ENCODE measurements around the gene ESF1.
A peak's percentile ranks its signal among the peaks of the same experiment; 100 is the strongest.

Gene ESF1, protein sequence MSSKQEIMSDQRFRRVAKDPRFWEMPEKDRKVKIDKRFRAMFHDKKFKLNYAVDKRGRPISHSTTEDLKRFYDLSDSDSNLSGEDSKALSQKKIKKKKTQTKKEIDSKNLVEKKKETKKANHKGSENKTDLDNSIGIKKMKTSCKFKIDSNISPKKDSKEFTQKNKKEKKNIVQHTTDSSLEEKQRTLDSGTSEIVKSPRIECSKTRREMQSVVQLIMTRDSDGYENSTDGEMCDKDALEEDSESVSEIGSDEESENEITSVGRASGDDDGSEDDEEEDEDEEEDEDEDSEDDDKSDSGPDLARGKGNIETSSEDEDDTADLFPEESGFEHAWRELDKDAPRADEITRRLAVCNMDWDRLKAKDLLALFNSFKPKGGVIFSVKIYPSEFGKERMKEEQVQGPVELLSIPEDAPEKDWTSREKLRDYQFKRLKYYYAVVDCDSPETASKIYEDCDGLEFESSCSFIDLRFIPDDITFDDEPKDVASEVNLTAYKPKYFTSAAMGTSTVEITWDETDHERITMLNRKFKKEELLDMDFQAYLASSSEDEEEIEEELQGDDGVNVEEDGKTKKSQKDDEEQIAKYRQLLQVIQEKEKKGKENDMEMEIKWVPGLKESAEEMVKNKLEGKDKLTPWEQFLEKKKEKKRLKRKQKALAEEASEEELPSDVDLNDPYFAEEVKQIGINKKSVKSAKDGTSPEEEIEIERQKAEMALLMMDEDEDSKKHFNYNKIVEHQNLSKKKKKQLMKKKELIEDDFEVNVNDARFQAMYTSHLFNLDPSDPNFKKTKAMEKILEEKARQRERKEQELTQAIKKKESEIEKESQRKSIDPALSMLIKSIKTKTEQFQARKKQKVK

DNA sequence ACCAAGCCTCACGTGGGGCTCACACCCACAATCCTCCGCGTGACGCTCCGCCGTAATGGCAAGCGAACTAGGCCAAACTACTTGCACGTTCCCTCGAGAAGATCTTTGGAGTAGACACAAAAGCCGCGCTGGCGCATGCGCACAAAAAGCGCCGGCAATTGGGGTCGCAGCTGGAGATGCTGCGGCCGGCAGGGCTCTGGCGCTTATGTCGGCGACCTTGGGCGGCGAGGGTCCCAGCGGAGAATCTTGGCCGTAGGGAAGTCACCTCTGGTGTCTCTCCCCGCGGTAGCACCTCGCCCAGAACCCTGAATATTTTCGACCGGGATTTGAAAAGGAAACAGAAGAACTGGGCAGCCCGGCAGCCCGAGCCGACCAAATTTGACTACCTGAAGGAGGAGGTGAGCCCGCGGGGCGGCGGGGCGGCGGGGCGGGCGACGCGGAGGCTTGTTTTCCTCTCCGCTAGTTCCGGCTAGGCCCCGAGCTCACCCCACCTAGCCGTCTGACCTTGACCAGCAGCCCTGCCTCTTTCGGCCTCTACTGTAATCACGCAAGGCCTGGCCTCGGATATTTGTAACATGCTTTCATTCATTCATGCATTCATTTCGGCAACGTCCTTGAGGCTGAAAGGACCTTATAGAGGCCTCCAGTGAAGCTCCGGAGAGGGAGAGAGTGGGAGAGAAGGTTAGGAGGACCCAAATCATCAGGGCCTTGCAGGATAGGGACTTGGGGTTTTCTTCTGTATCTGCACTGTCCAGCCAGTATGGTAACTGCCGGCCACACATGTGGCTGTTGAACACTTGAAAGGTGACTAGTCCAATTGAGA, at the start of gene ESF1, which contains the start of gene NDUFAF5:
Gene ESF1, minus strand, starts transcription at position 27 of the 823 bp plus-strand sequence. CDS start 1,779 bp downstream, outside the sequence.
Gene NDUFAF5, plus strand, starts transcription at position 136 of the 823 bp plus-strand sequence. Its CDS starts 41 bp downstream, at position 177.
- peaks cover 11 to 60% of the 10 kb centered on the region in 2 experiments for H3K36me3 ChIP-seq (ENCODE audit: control insufficient read depth in 2 of 2, insufficient read depth in 1 of 2, low read length in 2 of 2)
- H3K4me3 ChIP-seq (ENCODE audit: low read depth, low read length) = peak within 1 kb of the TSS; percentile 85
- POLR2A ChIA-PET = interaction anchor here (0.6 to 1.7 kb wide), 10 partner anchors 9 to 755 kb away, joined by 3 to 6 read pairs (median 4); partner anchors contain the start of genes MACROD2 and TASP1
- peak; percentile 4 for TF ChIP-seq ZBTB17 (tag by site-specific recombination; IDR thresholded peaks at IDR 0.05)
- TF ChIP-seq KLF9 (tag by site-specific recombination; IDR thresholded peaks at IDR 0.05; ENCODE audit: low read depth) = peak; percentile 88; the same call in 1 of the 2 replicates
- TF ChIP-seq, protein P1, sequence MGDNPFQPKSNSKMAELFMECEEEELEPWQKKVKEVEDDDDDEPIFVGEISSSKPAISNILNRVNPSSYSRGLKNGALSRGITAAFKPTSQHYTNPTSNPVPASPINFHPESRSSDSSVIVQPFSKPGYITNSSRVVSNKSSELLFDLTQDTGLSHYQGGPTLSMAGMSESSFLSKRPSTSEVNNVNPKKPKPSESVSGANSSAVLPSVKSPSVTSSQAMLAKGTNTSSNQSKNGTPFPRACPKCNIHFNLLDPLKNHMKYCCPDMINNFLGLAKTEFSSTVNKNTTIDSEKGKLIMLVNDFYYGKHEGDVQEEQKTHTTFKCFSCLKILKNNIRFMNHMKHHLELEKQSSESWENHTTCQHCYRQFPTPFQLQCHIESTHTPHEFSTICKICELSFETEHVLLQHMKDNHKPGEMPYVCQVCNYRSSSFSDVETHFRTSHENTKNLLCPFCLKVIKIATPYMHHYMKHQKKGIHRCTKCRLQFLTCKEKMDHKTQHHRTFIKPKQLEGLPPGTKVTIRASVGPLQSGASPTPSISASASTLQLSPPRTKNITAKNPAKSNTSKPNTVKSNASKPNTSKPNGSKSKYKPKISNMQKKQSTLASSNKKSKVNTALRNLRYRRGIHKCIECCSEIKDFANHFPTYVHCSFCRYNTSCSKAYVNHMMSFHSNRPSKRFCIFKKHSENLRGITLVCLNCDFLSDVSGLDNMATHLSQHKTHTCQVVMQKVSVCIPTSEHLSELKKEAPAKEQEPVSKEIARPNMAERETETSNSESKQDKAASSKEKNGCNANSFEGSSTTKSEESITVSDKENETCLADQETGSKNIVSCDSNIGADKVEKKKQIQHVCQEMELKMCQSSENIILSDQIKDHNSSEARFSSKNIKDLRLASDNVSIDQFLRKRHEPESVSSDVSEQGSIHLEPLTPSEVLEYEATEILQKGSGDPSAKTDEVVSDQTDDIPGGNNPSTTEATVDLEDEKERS (tag by site-specific recombination; IDR thresholded peaks at IDR 0.05) = no peak
- peak; percentile 84 for TF ChIP-seq ZNF335 (tag by site-specific recombination; conservative IDR thresholded peaks at IDR 0.05)
- TF ChIP-seq SALL2 (tag by site-specific recombination; IDR thresholded peaks at IDR 0.05; ENCODE audit: borderline replicate concordance) = no peak
- TF ChIP-seq, protein P2, sequence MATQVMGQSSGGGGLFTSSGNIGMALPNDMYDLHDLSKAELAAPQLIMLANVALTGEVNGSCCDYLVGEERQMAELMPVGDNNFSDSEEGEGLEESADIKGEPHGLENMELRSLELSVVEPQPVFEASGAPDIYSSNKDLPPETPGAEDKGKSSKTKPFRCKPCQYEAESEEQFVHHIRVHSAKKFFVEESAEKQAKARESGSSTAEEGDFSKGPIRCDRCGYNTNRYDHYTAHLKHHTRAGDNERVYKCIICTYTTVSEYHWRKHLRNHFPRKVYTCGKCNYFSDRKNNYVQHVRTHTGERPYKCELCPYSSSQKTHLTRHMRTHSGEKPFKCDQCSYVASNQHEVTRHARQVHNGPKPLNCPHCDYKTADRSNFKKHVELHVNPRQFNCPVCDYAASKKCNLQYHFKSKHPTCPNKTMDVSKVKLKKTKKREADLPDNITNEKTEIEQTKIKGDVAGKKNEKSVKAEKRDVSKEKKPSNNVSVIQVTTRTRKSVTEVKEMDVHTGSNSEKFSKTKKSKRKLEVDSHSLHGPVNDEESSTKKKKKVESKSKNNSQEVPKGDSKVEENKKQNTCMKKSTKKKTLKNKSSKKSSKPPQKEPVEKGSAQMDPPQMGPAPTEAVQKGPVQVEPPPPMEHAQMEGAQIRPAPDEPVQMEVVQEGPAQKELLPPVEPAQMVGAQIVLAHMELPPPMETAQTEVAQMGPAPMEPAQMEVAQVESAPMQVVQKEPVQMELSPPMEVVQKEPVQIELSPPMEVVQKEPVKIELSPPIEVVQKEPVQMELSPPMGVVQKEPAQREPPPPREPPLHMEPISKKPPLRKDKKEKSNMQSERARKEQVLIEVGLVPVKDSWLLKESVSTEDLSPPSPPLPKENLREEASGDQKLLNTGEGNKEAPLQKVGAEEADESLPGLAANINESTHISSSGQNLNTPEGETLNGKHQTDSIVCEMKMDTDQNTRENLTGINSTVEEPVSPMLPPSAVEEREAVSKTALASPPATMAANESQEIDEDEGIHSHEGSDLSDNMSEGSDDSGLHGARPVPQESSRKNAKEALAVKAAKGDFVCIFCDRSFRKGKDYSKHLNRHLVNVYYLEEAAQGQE (tag by site-specific recombination; IDR thresholded peaks at IDR 0.05) = peak; percentile 37; the same call in 1 of the 2 replicates
- TF ChIP-seq ZEB2 (tag by site-specific recombination; IDR thresholded peaks at IDR 0.05) = 0 out of 2 replicates have a peak, but pooled peaks have one; percentile 39
- peak; percentile 49; the same call in 1 of the 2 replicates for TF ChIP-seq SP7 (tag by site-specific recombination; IDR thresholded peaks at IDR 0.05)
- TF ChIP-seq SP2 (tag by site-specific recombination; IDR thresholded peaks at IDR 0.05) = peak; percentile 27
- peak; percentile 55 for TF ChIP-seq SP3 (tag by site-specific recombination; IDR thresholded peaks at IDR 0.05)
- peak; percentile 35; the same call in 1 of the 2 replicates for TF ChIP-seq ZFP69B (tag by site-specific recombination; IDR thresholded peaks at IDR 0.05)
- peak; percentile 30; the same call in 1 of the 2 replicates for TF ChIP-seq ZNF629 (tag by site-specific recombination; IDR thresholded peaks at IDR 0.05)
- TF ChIP-seq, protein P3, sequence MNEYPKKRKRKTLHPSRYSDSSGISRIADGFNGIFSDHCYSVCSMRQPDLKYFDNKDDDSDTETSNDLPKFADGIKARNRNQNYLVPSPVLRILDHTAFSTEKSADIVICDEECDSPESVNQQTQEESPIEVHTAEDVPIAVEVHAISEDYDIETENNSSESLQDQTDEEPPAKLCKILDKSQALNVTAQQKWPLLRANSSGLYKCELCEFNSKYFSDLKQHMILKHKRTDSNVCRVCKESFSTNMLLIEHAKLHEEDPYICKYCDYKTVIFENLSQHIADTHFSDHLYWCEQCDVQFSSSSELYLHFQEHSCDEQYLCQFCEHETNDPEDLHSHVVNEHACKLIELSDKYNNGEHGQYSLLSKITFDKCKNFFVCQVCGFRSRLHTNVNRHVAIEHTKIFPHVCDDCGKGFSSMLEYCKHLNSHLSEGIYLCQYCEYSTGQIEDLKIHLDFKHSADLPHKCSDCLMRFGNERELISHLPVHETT (tag by site-specific recombination; IDR thresholded peaks at IDR 0.05) = 0 out of 2 replicates have a peak, but pooled peaks have one; percentile 67
- 0 out of 2 replicates have a peak, but pooled peaks have one; percentile 52 for TF ChIP-seq TRIM28 (IDR thresholded peaks at IDR 0.05; ENCODE audit: borderline replicate concordance, low read length)
- no peak for TF ChIP-seq ZNF416 (tag by site-specific recombination; IDR thresholded peaks at IDR 0.05)
- TF ChIP-seq ZNF624 (tag by site-specific recombination; IDR thresholded peaks at IDR 0.05) = no peak
- TF ChIP-seq EGR2 (tag by site-specific recombination; IDR thresholded peaks at IDR 0.05; ENCODE audit: low read depth) = peak; percentile 56; the same call in 1 of the 2 replicates
- TF ChIP-seq ZXDB (tag by site-specific recombination; IDR thresholded peaks at IDR 0.05) = 0 out of 2 replicates have a peak, but pooled peaks have one; percentile 34
- no peak for TF ChIP-seq ZNF530 (tag by site-specific recombination; IDR thresholded peaks at IDR 0.05; ENCODE audit: low read depth)
- peak; percentile 88 for TF ChIP-seq KLF10 (tag by site-specific recombination; IDR thresholded peaks at IDR 0.05)
- TF ChIP-seq ZNF140 (tag by site-specific recombination; IDR thresholded peaks at IDR 0.05) = no peak
- TF ChIP-seq, protein P4, sequence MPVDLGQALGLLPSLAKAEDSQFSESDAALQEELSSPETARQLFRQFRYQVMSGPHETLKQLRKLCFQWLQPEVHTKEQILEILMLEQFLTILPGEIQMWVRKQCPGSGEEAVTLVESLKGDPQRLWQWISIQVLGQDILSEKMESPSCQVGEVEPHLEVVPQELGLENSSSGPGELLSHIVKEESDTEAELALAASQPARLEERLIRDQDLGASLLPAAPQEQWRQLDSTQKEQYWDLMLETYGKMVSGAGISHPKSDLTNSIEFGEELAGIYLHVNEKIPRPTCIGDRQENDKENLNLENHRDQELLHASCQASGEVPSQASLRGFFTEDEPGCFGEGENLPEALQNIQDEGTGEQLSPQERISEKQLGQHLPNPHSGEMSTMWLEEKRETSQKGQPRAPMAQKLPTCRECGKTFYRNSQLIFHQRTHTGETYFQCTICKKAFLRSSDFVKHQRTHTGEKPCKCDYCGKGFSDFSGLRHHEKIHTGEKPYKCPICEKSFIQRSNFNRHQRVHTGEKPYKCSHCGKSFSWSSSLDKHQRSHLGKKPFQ (tag by site-specific recombination; IDR thresholded peaks at IDR 0.05) = peak; percentile 18; the same call in 1 of the 2 replicates
- TF ChIP-seq ZBTB8A (tag by site-specific recombination; IDR thresholded peaks at IDR 0.05) = peak; percentile 48

More for the DNA sequence above, at the start of gene ESF1, which contains the start of gene NDUFAF5:
- peak within 1 kb of the TSS; percentile 77 for H3K27ac ChIP-seq (ENCODE audit: extremely low read depth, low read depth, low read length)
- H3K4me1 ChIP-seq (ENCODE audit: control insufficient read depth, insufficient read depth, low read length) = no peaks in the 10 kb centered on the region
- H3K9me3 ChIP-seq (ENCODE audit: control insufficient read depth, insufficient read depth, low read depth, low read length) = no peaks in the 10 kb centered on the region
- CTCF ChIA-PET = interaction anchor here (0.5 to 1.5 kb wide), 4 partner anchors 10 to 1037 kb away, joined by 3 to 5 read pairs (median 4); no protein-coding TSS in a partner anchor
